Astrocyte (in vitro differentiated cells and primary cell): ENCODE measurements around the gene CD52. TPM values are rescaled to one million over a fixed set of nuclear protein-coding genes. Genes with fewer than 3 reads are reported as not detected.

Experiments used
- DNase-seq: peaks from one replicate; pipeline ENCODE4 v3.0.0-alpha.2; 2010; ENCODE audit warnings: low read depth
- FAIRE-seq: peaks from 2 replicates; lab custom pipeline; 2011; peaks lifted over from hg19 to GRCh38; lab: Jason Lieb, UNC
- H2AFZ ChIP-seq: 2 replicates; pipeline ENCODE4 v1.6.0; 2012; ENCODE audit warnings: low read depth, low read length, inconsistent platforms
- H3K27ac ChIP-seq: 2 replicates; pipeline ENCODE4 v1.5.1; 2011; ENCODE audit warnings: low read depth, low read length, inconsistent platforms
- H3K27me3 ChIP-seq: 2 replicates; pipeline ENCODE4 v1.6.0; 2011; ENCODE audit warnings: low read length, inconsistent platforms; ENCODE audit not compliant: insufficient read depth
- H3K36me3 ChIP-seq: 2 replicates; pipeline ENCODE4 v1.5.1; 2011; ENCODE audit warnings: low read length, inconsistent platforms; ENCODE audit not compliant: insufficient read depth
- H3K4me1 ChIP-seq: 2 replicates; pipeline ENCODE4 v1.5.1; 2011; ENCODE audit warnings: low read length, inconsistent platforms; ENCODE audit not compliant: insufficient read depth
- H3K4me2 ChIP-seq: 2 replicates; pipeline ENCODE4 v1.6.0; 2012; ENCODE audit warnings: low read length, inconsistent platforms
- H3K4me3 ChIP-seq: 2 replicates; pipeline ENCODE4 v1.5.1; 2011; ENCODE audit warnings: low read depth, mild to moderate bottlenecking, low read length, inconsistent platforms; ENCODE audit not compliant: insufficient read depth
- H3K79me2 ChIP-seq: 2 replicates; pipeline ENCODE4 v1.6.0; 2012; ENCODE audit warnings: mild to moderate bottlenecking, low read length, inconsistent platforms; ENCODE audit not compliant: insufficient read depth
- H3K9ac ChIP-seq: 2 replicates; pipeline ENCODE4 v1.6.0; 2012; ENCODE audit warnings: mild to moderate bottlenecking, low read length, inconsistent platforms
- H3K9me3 ChIP-seq: 2 replicates; pipeline ENCODE4 v1.5.1; 2012; ENCODE audit warnings: low read depth, mild to moderate bottlenecking, low read length, inconsistent platforms; ENCODE audit not compliant: insufficient read depth
- H4K20me1 ChIP-seq: 2 replicates; pipeline ENCODE4 v1.6.0; 2012; ENCODE audit warnings: low read length, inconsistent platforms; ENCODE audit not compliant: insufficient read depth
- H3K27ac Mint-ChIP-seq: one replicate; pipeline ENCODE4 v1.8.0; 2021; ENCODE audit warnings: mild to moderate bottlenecking, mixed read lengths; ENCODE audit not compliant: unreplicated experiment
- H3K27me3 Mint-ChIP-seq: one replicate; pipeline ENCODE4 v1.8.0; 2021; ENCODE audit warnings: low read depth, mixed read lengths; ENCODE audit not compliant: unreplicated experiment
- H3K36me3 Mint-ChIP-seq: one replicate; pipeline ENCODE4 v1.8.0; 2021; ENCODE audit warnings: low read depth, mixed read lengths; ENCODE audit not compliant: unreplicated experiment
- H3K4me1 Mint-ChIP-seq: one replicate; pipeline ENCODE4 v1.8.0; 2021; ENCODE audit warnings: low read depth, mixed read lengths; ENCODE audit not compliant: unreplicated experiment
- H3K4me3 Mint-ChIP-seq: one replicate; pipeline ENCODE4 v1.8.0; 2021; ENCODE audit warnings: mild to moderate bottlenecking, moderate library complexity, mixed read lengths; ENCODE audit not compliant: unreplicated experiment
- H3K9me3 Mint-ChIP-seq: one replicate; pipeline ENCODE4 v1.8.0; 2021; ENCODE audit warnings: mild to moderate bottlenecking, mixed read lengths; ENCODE audit not compliant: unreplicated experiment
- EZH2 ChIP-seq: IDR thresholded peaks from 2 replicates; pipeline ENCODE4 v1.6.1; 2012; ENCODE audit warnings: mild to moderate bottlenecking, low read length, inconsistent platforms; ENCODE audit not compliant: insufficient read depth
- total RNA-seq: library from RNA; stranded (reverse); gene quantifications from 2 replicates; pipeline ENCODE4 v1.2.1, GENCODE V29; 2021
- TF ChIP-seq, protein P1 (sequence below): IDR thresholded peaks from 2 replicates; pipeline ENCODE4 v1.5.1; 2011; ENCODE audit warnings: low read depth, mild to moderate bottlenecking, inconsistent platforms, low read length, moderate library complexity; ENCODE audit not compliant: insufficient read depth

CD52 gene
- total RNA-seq, 1 donor from 2014 or later: not detected

- H2AFZ ChIP-seq: no peak overlapping the region
- H4K20me1 ChIP-seq: peaks cover 12% of the 10 kb centered on the region
- Mint-ChIP-seq H3K27ac (no peak overlapping the region), H3K4me3 (no peak overlapping the region), H3K4me1 (peaks cover 18% of the 10 kb centered on the region), H3K9me3 (no peaks in the 10 kb centered on the region), H3K27me3 (no peaks in the 10 kb centered on the region), H3K36me3 (peaks cover 7% of the 10 kb centered on the region)
- no peaks in the 10 kb centered on the region for H3K27me3 ChIP-seq
- no peak overlapping the region for H3K4me2 ChIP-seq
- no peaks in the 10 kb centered on the region for H3K9me3 ChIP-seq
- FAIRE-seq: no peak
- H3K4me3 ChIP-seq: no peak overlapping the region
- H3K9ac ChIP-seq: no peak overlapping the region
- no peak overlapping the region for H3K27ac ChIP-seq
- peaks cover 6% of the 10 kb centered on the region for H3K79me2 ChIP-seq
- no peak for DNase-seq
- TF ChIP-seq EZH2: no peak
- TF ChIP-seq, protein P1, sequence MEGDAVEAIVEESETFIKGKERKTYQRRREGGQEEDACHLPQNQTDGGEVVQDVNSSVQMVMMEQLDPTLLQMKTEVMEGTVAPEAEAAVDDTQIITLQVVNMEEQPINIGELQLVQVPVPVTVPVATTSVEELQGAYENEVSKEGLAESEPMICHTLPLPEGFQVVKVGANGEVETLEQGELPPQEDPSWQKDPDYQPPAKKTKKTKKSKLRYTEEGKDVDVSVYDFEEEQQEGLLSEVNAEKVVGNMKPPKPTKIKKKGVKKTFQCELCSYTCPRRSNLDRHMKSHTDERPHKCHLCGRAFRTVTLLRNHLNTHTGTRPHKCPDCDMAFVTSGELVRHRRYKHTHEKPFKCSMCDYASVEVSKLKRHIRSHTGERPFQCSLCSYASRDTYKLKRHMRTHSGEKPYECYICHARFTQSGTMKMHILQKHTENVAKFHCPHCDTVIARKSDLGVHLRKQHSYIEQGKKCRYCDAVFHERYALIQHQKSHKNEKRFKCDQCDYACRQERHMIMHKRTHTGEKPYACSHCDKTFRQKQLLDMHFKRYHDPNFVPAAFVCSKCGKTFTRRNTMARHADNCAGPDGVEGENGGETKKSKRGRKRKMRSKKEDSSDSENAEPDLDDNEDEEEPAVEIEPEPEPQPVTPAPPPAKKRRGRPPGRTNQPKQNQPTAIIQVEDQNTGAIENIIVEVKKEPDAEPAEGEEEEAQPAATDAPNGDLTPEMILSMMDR: no peak
- peaks cover 20% of the 10 kb centered on the region for H3K4me1 ChIP-seq
- no peaks in the 10 kb centered on the region for H3K36me3 ChIP-seq
Observed at GRCh38 chr1:26288311-26288941, 29.3 kb upstream of the CD52 start.

GRCh38 chr1:26289158-26290059 is 28.3 kb upstream of the CD52 start:
- Histone ChIP-seq H2AFZ (no peak overlapping the region), H3K79me2 (no peaks in the 10 kb centered on the region), H4K20me1 (peaks cover 3% of the 10 kb centered on the region), H3K9me3 (no peaks in the 10 kb centered on the region), H3K4me2 (no peak overlapping the region), H3K36me3 (no peaks in the 10 kb centered on the region), H3K27ac (no peak overlapping the region), H3K27me3 (no peaks in the 10 kb centered on the region), H3K4me1 (peaks cover 10% of the 10 kb centered on the region), H3K4me3 (no peak overlapping the region), H3K9ac (no peak overlapping the region)
- Mint-ChIP-seq H3K27me3 (no peaks in the 10 kb centered on the region), H3K9me3 (no peaks in the 10 kb centered on the region), H3K36me3 (peaks cover 6% of the 10 kb centered on the region), H3K4me1 (peaks cover 13% of the 10 kb centered on the region), H3K27ac (no peak overlapping the region), H3K4me3 (no peak overlapping the region)
- no peak for TF ChIP-seq EZH2
- TF ChIP-seq, protein P1: no peak
- DNase-seq (no peak), FAIRE-seq (no peak)
